Measurements from ENCODE around the gene DTYMK. TPM values are rescaled to one million over a fixed set of nuclear protein-coding genes. Genes with fewer than 3 reads are reported as not detected.
"Not testable (repeated sequence)": the region's sequence is repeated elsewhere in the genome, so short reads cannot be mapped to it uniquely, and the experiment has no call there.

The DTYMK gene
- total RNA-seq, 2 experiments from 2014 or later = 54.8 to 57.7 TPM

DNA sequence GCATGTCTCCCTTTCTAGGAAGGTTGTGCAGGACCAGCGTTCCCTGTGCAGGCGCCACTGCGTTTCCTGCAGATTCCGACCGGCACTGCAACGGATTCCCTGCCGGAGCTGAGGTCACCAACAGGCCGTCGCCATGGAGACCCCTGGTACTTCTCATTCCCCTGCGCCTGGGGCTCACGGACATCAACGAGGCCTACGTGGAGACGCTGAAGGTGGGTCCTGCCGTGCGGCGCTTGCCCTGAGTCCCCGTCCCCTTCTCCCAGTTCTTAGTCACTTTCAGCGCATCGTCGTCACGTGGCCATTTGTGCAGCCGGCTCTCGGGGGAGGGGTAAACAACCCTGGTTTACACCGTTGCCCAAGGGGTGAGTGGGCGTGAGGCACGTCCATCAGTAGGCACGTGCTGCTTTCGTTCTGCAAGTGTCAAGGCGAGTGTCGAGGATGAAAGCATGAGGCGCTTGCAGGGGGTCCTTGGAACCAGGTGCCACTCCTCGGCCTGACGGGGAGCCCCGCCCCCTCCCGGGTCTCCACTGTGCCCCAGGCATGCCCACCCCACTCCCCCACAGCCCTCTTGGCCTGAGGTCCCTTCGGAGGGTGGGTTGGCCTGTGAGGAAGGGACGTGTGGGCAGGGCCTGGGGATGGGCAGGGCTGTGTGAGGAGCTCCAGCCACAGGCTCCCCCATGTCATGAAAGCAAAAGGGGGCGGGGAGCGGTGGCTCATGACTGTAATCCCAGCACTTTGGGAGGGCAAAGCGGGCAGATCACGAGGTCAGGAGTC is 19.8 kb downstream of the DTYMK start:
- Mint-ChIP-seq H3K27ac (no peak overlapping the region), H3K9me3 (no peaks in the 10 kb centered on the region), H3K4me1 (peaks cover 9% of the 10 kb centered on the region), H3K4me3 (no peak overlapping the region), H3K36me3 (ENCODE audit: low read depth) (peaks cover 9% of the 10 kb centered on the region), H3K27me3 (no peaks in the 10 kb centered on the region)
- DNase-seq = no peak
- ChIA-PET CTCF (no interaction called here), POLR2A (no interaction called here)

DNA sequence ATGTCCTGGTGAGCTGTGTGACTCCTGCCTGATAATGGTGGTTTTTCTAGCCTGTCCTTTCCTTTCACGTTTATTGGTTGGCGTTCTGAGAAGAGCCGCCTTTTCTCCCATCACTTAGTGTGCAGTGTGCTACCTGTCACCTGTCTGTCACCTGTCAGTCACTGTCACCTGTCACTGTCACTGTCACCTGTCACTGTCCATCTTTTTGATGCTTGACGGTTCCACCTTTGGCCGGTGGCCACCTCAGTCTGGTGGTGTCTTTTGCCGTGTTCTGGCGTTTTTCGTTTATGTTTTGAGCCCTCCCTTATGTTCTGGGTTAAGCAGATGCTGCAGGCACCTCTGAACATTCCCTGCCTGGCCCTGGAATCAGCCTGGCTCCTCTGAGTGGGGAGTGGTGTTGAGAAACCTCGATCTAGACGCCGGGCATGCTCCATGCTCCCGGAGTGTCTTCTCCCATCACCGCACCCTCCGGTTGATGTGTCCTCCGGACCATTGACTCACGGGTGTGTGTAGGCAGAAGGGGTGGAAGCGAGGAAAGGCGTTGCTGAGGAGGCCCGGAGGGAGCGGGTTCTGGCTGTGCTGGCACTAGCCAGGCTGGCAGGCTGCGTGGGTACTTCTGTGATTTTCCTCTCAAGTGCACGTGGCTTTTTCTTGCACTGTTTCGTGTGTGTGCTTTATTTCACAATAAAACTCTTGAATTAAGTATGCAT is 20.7 kb downstream of the DTYMK start:
- CTCF ChIA-PET = interaction anchor here (1.6 kb wide), 1 partner anchor 213 kb away, joined by 6 read pairs; no protein-coding TSS in a partner anchor
- no peak for DNase-seq
- Mint-ChIP-seq H3K9me3 (no peaks in the 10 kb centered on the region), H3K4me1 (peaks cover 9% of the 10 kb centered on the region), H3K27ac (no peak overlapping the region), H3K36me3 (ENCODE audit: low read depth) (peaks cover 9% of the 10 kb centered on the region), H3K4me3 (no peak overlapping the region), H3K27me3 (no peaks in the 10 kb centered on the region)
- POLR2A ChIA-PET = interaction anchor here (1.8 kb wide), 1 partner anchor 28 kb away, joined by 7 read pairs; no protein-coding TSS in a partner anchor

GRCh38 chr2:241662731-241663130 is 23.9 kb downstream of the DTYMK start:
- H3K36me3 Mint-ChIP-seq (ENCODE audit: low read depth) = peaks cover 21% of the 10 kb centered on the region
- H3K4me3 Mint-ChIP-seq, H3K27ac Mint-ChIP-seq, CTCF ChIA-PET, H3K9me3 Mint-ChIP-seq, DNase-seq, H3K4me1 Mint-ChIP-seq, H3K27me3 Mint-ChIP-seq: not testable (repeated sequence)
- POLR2A ChIA-PET = interaction anchor here (1.0 kb wide), 1 partner anchor 22 kb away, joined by 3 read pairs; no protein-coding TSS in a partner anchor

DNA sequence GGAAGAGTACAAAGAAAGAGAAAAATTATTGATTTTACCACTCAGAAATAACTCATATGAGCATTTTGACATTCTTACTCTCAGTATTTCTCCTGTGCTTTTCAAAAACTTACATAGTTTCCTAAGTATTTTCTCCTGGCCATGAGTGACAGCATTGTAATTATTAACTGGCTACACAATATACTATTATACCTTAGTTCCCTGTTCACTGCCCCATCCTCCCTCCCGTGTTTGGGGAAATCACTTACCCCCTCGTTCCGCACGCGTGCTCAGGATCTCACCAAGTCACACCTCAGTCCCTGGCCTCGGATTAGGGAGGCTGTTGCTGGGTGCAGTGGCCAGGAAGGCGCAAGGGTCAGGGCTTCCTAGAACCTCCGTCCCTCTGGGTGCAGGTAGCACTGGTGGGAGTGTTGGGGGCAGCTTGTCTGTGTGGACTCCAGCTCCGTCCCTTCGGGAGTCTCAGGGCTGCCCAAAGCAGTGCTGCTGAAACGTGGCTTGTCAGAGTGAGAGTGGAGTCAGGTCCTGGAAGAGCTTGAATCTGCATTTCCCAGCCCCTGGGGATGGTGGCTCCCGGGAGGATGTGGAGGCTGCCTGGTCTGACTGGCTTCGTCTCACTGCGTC is 25.9 kb downstream of the DTYMK start:
- CTCF ChIA-PET = no interaction called here
- POLR2A ChIA-PET = no interaction called here
- peaks cover 8% of the 10 kb centered on the region for H3K4me1 Mint-ChIP-seq

DNA sequence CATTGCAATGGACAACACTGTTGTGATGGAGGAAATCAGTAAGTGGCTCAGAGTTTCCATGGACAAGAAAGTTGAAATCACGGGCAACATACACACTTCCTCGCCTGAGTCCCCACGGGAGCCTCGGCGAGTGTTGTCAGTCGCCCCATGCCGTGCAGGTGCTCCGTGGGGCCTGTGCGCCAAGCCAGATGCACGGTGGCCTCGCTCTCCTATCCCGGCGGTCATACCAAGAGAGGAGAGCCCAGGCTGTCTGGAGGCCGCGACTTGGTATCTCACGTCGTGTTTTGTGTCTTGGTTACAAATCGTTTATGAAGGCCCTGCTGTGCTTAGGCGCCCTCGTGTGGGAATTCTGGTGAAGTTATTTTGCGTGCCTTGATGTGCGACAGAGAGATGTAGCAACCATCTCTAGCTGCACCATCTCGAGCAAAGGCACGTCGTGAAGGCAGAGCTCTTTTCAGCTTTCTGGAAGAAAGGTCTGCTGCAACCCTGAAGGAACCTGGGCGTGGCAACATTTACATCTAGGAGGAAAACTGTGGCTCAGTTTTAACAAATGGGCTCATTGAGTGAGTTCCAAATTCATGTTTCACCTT is 27.4 kb downstream of the DTYMK start:
- H3K27me3 Mint-ChIP-seq = no peaks in the 10 kb centered on the region
- peaks cover 40% of the 10 kb centered on the region for H3K36me3 Mint-ChIP-seq (ENCODE audit: low read depth)
- peak; percentile 57 for DNase-seq
- CTCF ChIA-PET = interaction anchor here (0.5 to 2.1 kb wide), 11 partner anchors 17 to 684 kb away, joined by 3 to 10 read pairs (median 3); partner anchors contain the start of gene ATG4B
- no peak overlapping the region for H3K27ac Mint-ChIP-seq
- no peaks in the 10 kb centered on the region for H3K9me3 Mint-ChIP-seq
- H3K4me3 Mint-ChIP-seq = no peak overlapping the region
- H3K4me1 Mint-ChIP-seq = no peaks in the 10 kb centered on the region
- POLR2A ChIA-PET = no interaction called here

More for the DNA sequence above, 25.9 kb downstream of the DTYMK start:
- Mint-ChIP-seq H3K27me3 (no peaks in the 10 kb centered on the region), H3K36me3 (ENCODE audit: low read depth) (peaks cover 29% of the 10 kb centered on the region), H3K4me3 (no peak overlapping the region), H3K9me3 (no peaks in the 10 kb centered on the region), H3K27ac (no peak overlapping the region)
- no peak for DNase-seq

GRCh38 chr2:241658296-241658695 is 28.3 kb downstream of the DTYMK start:
- H3K27me3 Mint-ChIP-seq = no peaks in the 10 kb centered on the region
- H3K4me3 Mint-ChIP-seq = no peak overlapping the region
- H3K27ac Mint-ChIP-seq = no peak overlapping the region
- no peaks in the 10 kb centered on the region for H3K9me3 Mint-ChIP-seq
- ChIA-PET POLR2A (no interaction called here), CTCF (interaction anchor here (0.6 to 2.1 kb wide), 5 partner anchors 16 to 580 kb away, joined by 3 to 10 read pairs (median 6); partner anchors contain the start of gene ATG4B)
- peaks cover 40% of the 10 kb centered on the region for H3K36me3 Mint-ChIP-seq (ENCODE audit: low read depth)
- H3K4me1 Mint-ChIP-seq = no peaks in the 10 kb centered on the region
- no peak for DNase-seq

- H3K4me1 Mint-ChIP-seq = no peaks in the 10 kb centered on the region
- ChIA-PET CTCF (interaction anchor here (1.2 to 2.1 kb wide), 2 partner anchors 19 to 579 kb away, joined by 3 to 10 read pairs; partner anchors contain the start of gene ATG4B), POLR2A (no interaction called here)
- no peaks in the 10 kb centered on the region for H3K9me3 Mint-ChIP-seq
- no peak overlapping the region for H3K4me3 Mint-ChIP-seq
- no peak for DNase-seq
- H3K27ac Mint-ChIP-seq = peak overlapping the region; percentile 22
- no peaks in the 10 kb centered on the region for H3K27me3 Mint-ChIP-seq
- peaks cover 40% of the 10 kb centered on the region for H3K36me3 Mint-ChIP-seq (ENCODE audit: low read depth)
Observed at GRCh38 chr2:241657786-241658254, 28.8 kb downstream of the DTYMK start.

GRCh38 chr2:241656190-241656741 is 30.3 kb downstream of the DTYMK start:
- Mint-ChIP-seq H3K27ac (no peak overlapping the region), H3K4me3 (no peak overlapping the region), H3K27me3 (no peaks in the 10 kb centered on the region), H3K36me3 (ENCODE audit: low read depth) (peaks cover 48% of the 10 kb centered on the region), H3K9me3 (no peaks in the 10 kb centered on the region), H3K4me1 (no peaks in the 10 kb centered on the region)
- no peak for DNase-seq
- ChIA-PET POLR2A (no interaction called here), CTCF (no interaction called here)

DNA sequence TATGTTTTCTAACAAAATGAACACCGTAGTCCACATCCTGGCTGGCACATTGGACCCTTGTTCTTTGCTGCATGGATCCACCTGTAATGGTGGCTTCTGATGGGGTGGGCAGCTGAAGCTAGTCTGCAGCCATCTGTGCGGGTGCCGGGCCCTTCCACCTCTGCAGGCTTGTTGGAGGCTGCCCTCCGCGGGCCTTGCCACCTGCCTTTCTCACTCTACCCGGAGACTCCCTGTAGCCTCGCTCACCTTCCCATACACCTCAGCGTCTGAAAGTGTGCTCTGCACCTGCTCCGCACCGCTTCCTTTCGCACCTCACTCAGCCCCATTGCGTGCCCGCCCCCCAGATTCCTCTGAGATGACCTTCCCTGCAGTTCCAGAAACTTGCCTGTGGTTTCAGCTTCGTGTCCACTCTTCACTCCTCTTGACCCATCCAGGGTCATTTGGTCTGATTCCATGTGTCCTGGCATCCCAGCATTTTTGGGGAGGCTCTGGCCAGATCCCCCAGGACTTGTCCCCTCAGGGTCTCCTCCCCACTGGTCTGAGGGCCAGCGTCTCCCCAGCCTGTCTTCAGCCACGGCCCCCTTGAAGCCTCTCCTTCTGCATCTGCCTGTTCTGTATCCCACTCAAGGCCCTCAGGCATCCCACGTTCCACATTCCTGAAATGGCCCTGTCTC is 31.0 kb downstream of the DTYMK start:
- POLR2A ChIA-PET = no interaction called here
- no peak overlapping the region for H3K4me3 Mint-ChIP-seq
- DNase-seq = no peak
- no peaks in the 10 kb centered on the region for H3K4me1 Mint-ChIP-seq
- no peaks in the 10 kb centered on the region for H3K9me3 Mint-ChIP-seq
- H3K36me3 Mint-ChIP-seq (ENCODE audit: low read depth) = peaks cover 50% of the 10 kb centered on the region
- H3K27me3 Mint-ChIP-seq = no peaks in the 10 kb centered on the region
- CTCF ChIA-PET = no interaction called here
- H3K27ac Mint-ChIP-seq = no peak overlapping the region

DNA sequence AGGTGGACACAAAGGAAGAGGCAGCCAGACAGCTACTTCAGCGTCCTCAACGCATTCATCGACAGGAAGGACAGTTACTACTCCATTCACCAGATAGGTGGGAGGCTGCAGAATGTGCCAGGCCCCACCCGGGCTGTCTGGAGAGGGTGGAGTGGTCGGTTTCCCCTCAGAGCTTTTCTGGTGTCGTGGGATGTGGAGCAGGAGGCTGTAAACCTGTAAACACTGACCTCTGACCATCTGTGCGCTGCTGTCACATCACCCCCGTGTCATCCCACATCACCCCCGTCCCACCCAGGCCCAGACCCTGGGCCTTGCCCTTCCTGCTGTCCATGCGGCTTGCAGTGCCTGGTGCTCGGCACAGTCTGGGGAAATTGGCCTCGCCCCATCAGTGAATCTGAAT is 32.1 kb downstream of the DTYMK start:
- Mint-ChIP-seq H3K36me3 (ENCODE audit: low read depth) (peaks cover 43% of the 10 kb centered on the region), H3K4me1 (no peaks in the 10 kb centered on the region), H3K4me3 (no peak overlapping the region), H3K27ac (no peak overlapping the region), H3K9me3 (no peaks in the 10 kb centered on the region), H3K27me3 (no peaks in the 10 kb centered on the region)
- ChIA-PET CTCF (interaction anchor here (0.6 kb wide), 1 partner anchor 9 kb away, joined by 3 read pairs; no protein-coding TSS in a partner anchor), POLR2A (no interaction called here)
- DNase-seq = no peak

DNA sequence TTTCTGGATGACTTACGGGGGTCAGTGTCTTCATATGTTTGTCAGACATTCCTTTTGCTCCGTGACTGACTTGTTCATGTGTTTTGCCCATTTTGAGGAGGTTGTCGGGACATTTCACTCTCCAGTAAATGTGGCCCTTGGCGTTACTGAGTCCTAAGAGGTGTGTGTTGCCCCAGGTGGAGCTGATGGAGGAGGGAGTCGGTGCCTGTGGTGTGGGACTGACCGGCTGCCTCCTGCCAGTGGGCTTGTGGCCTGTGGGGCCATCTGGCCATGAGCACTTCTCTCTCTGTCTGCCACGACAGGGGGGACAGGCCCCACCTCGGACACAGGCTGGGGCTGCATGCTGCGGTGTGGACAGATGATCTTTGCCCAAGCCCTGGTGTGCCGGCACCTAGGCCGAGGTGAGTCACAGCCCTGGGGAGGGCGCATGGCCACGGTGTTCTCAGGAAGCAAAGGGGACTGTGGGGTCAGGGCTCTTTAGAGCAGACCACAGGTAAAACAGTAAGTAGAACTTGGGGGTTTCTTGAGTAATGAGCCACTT is 33.3 kb downstream of the DTYMK start:
- ChIA-PET CTCF (no interaction called here), POLR2A (no interaction called here)
- DNase-seq = no peak
- H3K4me3 Mint-ChIP-seq = no peak overlapping the region
- no peak overlapping the region for H3K27ac Mint-ChIP-seq
- no peaks in the 10 kb centered on the region for H3K9me3 Mint-ChIP-seq
- H3K27me3 Mint-ChIP-seq = no peaks in the 10 kb centered on the region
- peaks cover 33% of the 10 kb centered on the region for H3K36me3 Mint-ChIP-seq (ENCODE audit: low read depth)
- H3K4me1 Mint-ChIP-seq = peaks cover 3% of the 10 kb centered on the region

- Mint-ChIP-seq H3K4me3 (no peak overlapping the region), H3K9me3 (no peaks in the 10 kb centered on the region), H3K36me3 (ENCODE audit: low read depth) (peaks cover 31% of the 10 kb centered on the region), H3K4me1 (peaks cover 3% of the 10 kb centered on the region), H3K27me3 (no peaks in the 10 kb centered on the region), H3K27ac (no peak overlapping the region)
- ChIA-PET POLR2A (no interaction called here), CTCF (no interaction called here)
- no peak for DNase-seq
Observed at GRCh38 chr2:241652722-241653121, 33.9 kb downstream of the DTYMK start.

Measured in activated CD4-positive, alpha-beta memory T cell treated with anti-CD3 and anti-CD28 coated beads, Interleukin-2, amount 10 ng/mL, durations not matched to agents 7 days and 5 days (primary cell).